HCEC 1CT (cell line): ENCODE results near the gene HIP1.
"Not testable (repeated sequence)": the region's sequence is repeated elsewhere in the genome, so short reads cannot be mapped to it uniquely, and the experiment has no call there.

ENCODE experiments used
- DNase-seq: peaks from one replicate; pipeline ENCODE4 v3.0.0-alpha.2; 2017

The HIP1 gene

GRCh38 chr7:75738604-75738974 lies at the start of gene HIP1:
TSS of gene HIP1 (minus strand) at chr7:75738941. CDS start at chr7:75738920, 21 bp downstream.
- DNase-seq = no peak

- not testable (repeated sequence) for DNase-seq
Measured at GRCh38 chr7:75788154-75788847, 49.6 kb upstream of the HIP1 start.

- not testable (repeated sequence) for DNase-seq
Measured at GRCh38 chr7:75783058-75783457, 44.3 kb upstream of the HIP1 start.

- DNase-seq = not testable (repeated sequence)
Measured at GRCh38 chr7:75780647-75781273, 42.0 kb upstream of the HIP1 start.

- peak; percentile 43 for DNase-seq
Measured at GRCh38 chr7:75779516-75779915, 40.8 kb upstream of the HIP1 start.

- not testable (repeated sequence) for DNase-seq
Measured at GRCh38 chr7:75779035-75779434, 40.3 kb upstream of the HIP1 start.

GRCh38 chr7:75776295-75776971 lies 37.7 kb upstream of the HIP1 start:
- peak; percentile 91 for DNase-seq

- DNase-seq = not testable (repeated sequence)
Measured at GRCh38 chr7:75773958-75774357, 35.2 kb upstream of the HIP1 start.

- peak; percentile 88 for DNase-seq
Measured at GRCh38 chr7:75772081-75773077, 33.6 kb upstream of the HIP1 start, which contains the start of gene CCL26. TSS of gene CCL26 (minus strand) at chr7:75772211. CDS start at chr7:75772176, 35 bp downstream.

- DNase-seq = peak; percentile 83
Measured at GRCh38 chr7:75771224-75771623, 32.5 kb upstream of the HIP1 start.

GRCh38 chr7:75762350-75762917 lies 23.7 kb upstream of the HIP1 start:
- peak; percentile 78 for DNase-seq

- DNase-seq = not testable (repeated sequence)
Measured at GRCh38 chr7:75761801-75762200, 23.1 kb upstream of the HIP1 start.

GRCh38 chr7:75758491-75758890 lies 19.8 kb upstream of the HIP1 start:
- DNase-seq = peak; percentile 63

- no peak for DNase-seq
Measured at GRCh38 chr7:75757860-75758259, 19.1 kb upstream of the HIP1 start.

GRCh38 chr7:75756991-75757676 lies 18.4 kb upstream of the HIP1 start:
- peak; percentile 35 for DNase-seq

GRCh38 chr7:75756206-75756990 lies 17.7 kb upstream of the HIP1 start:
- no peak for DNase-seq

GRCh38 chr7:75743455-75743859 lies 4.7 kb upstream of the HIP1 start:
- peak; percentile 54 for DNase-seq

- no peak for DNase-seq
Measured at GRCh38 chr7:75740846-75741497, 2.2 kb upstream of the HIP1 start.

- no peak for DNase-seq
Measured at GRCh38 chr7:75739796-75740672, 1.3 kb upstream of the HIP1 start.
